HG03039 (cell line): ENCODE results near the gene GALNT8.
"Not testable (repeated sequence)": the region's sequence is repeated elsewhere in the genome, so short reads cannot be mapped to it uniquely, and the experiment has no call there.

Experiments
- ATAC-seq: cut with Tn5 transposase; IDR thresholded peaks from one replicate; pipeline ENCODE4 v1.9.1; 2021; ENCODE audit warnings: mild to moderate bottlenecking, moderate library complexity; ENCODE audit not compliant: unreplicated experiment

Gene GALNT8

DNA sequence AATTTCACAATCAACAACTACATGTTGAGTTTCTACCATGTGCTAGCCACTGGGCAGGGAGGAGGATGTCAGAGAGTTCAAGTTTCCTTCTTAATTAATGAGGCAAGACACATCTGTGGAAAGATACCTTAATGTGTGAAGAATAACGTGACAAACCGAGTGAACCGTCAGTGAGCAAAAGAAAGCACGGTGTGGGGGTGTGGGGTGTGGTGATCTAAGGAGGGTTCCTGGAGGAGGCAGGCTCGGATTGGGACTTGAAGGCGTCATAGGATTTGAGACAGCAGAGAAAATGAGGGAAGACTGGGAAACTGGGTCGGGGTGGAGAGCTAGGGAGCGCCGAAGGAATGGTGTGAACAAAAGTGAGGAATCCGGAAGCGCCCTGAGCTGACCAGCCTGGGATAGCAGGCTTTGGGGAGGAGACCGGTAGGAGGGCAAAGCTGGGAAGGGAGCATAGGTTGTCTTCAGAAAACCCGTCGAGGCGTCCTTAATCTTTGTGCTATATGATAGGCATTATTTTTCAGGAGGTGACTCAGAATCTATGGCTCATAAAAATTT lies 22.3 kb downstream of the GALNT8 start:
- no peak for ATAC-seq

DNA sequence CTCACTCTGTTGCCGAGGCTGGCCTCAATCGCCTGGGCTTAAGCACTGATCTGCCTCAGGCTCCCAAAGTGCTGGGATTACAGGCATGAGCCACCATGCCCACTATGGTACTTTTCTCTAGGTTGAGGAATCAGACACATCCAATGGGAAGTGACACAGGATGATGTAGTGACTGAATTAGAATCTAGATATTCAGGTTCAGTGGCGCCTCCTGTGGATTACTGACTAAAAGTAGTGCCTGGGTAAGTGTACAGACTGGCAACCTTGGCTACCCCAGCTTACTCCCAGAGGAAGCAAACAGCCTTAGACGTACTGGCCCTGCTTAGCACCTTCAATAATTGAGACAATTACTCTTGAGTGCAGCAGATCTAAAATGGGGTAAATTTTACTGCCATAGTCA lies 22.8 kb downstream of the GALNT8 start:
- no peak for ATAC-seq

DNA sequence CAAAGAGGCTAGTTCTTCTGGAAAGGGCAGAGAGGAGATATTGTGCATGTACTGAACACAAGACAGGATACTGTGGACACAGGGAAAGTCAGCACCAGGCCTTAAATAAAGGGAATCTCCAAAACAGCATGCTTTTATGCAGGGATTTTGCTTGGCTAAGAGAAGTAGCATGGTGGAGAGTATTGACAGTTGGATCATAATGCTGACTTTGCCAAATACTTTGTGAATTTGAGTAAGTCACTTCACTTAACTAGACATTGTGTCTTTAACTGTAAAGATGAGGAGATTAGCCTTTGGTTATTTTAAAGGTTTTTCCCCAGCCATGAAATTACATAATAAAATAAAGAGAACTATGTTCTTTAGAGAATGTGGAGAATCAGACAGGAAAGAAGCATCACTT lies 24.5 kb downstream of the GALNT8 start:
- no peak for ATAC-seq

DNA sequence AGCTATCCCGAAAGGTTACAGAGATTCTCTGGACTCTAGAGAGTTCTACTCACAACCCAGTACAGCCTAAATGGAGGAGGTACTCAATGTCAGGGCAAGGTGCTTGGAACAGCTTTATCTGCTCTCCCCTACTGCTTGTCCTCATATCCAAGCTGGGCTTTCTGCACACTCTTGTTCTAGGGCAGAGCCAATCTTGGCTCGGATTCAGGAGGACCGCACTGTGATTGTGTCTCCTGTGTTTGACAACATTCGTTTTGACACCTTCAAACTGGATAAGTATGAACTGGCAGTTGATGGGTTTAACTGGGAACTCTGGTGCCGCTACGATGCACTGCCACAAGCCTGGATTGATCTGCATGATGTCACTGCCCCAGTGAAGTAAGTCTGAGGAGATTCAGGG lies 25.0 kb downstream of the GALNT8 start:
- ATAC-seq = no peak

DNA sequence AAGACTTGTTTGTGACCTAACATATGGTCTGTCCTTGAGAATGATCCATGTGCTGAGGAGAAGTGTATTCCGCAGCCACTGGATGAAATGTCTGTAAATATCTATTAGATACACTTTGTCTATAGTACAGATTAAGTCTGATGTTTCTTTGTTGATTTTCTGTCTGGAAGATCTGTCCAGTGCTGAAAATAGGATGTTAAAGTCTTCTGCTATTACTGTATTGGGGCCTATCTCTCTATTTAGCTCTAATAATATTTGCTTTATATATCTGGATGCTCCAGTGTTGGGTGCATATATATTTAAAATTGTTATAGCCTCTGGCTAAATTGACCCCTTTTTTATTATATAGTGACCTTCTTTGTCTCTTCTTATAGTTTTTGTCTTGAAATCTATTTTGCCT lies 31.5 kb downstream of the GALNT8 start:
- not testable (repeated sequence) for ATAC-seq

DNA sequence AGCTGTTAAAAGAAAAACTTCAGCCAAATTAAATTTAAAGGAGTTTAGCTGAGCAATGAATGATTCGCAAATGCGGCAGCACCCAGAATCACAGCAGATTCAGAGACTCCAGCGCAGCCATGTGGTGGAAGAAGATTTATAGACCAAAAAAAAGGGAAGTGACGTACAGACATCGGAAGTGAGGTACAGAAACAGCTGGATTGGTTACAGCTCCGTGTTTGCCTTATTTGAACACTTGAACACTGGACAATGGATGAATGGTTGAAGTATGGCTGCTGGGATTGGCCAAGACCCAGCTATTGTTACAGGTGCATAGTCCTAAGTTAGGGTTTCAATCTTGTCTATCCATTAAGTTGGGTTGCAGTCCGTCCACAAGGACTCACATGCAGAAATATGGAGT lies 42.6 kb downstream of the GALNT8 start:
- ATAC-seq = no peak

DNA sequence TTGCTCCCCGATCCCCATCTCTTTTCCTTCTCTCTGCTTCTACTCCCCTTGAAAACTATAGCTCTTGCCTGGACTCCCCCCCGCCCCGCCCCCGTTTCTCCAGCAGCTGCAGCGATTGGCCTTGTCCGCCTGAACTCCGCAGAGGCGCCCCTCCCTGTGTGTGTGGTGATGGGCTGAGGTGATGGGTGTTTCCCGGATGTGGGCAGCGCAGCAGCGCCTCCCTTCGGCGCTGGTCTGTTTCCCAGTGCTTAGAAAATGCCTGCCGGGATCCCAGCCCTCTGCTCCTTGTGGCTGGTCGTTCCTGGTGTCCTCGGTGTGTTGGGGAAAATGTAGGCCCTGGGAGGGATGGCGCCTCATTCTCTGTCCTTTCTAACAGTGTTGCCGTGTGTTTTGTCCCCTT lies 43.3 kb downstream of the GALNT8 start:
- ATAC-seq = no peak

DNA sequence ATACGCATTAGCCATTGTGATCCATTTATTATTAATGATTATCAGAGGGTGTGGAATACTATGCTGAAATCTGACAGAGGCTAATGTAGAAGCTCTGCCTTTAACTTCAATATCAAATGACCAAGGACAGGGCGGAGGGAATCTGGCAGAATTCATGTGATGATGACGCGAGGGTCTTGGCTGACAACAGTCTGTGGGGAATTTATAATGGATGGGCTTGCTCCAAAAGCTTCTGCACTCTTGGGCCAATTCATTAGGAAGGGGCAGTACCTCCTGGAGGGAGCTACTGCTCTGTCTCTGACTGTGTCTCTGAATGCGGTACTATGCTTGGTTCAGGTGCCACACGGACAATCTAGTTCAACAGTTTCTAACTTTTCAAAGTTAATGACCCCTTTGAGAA lies 46.2 kb downstream of the GALNT8 start:
- ATAC-seq = no peak

DNA sequence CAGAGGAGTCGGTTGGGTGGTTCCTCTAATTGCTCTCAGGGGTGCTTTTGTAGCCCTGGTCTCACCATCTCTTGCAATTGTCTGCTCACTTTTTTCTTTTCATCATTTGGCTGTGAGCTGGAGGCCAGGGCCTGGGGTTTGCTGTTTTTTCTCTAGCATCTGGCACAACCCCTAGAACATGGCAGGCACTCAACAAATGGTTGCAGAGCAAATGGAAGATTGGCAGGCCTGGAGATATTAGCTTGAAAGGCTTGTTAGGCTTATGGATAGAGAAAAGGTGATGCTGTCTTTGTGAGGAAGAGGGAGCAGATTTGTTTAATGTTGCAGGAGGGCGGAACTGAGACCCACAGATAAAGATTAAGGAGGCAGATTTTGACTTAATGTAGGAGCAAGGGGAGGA lies 47.0 kb downstream of the GALNT8 start:
- no peak for ATAC-seq

DNA sequence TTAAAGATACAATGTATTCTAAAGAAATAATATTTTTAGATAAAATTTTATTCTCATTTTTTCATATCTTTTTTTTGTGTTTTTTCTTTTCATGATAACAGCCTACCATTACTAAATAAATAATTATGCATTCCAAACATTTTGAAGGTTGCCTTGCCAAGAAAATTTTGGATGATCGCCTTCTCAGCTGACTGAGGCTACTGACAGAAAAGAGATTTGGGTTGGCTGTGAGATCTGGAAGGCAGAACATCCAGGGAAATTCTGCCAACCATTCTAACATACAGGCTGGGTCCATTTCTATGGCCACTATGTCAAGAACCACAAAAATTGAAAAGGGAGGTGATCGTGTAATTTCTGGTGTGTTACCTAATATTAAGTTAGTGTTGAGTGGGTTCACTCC lies 48.1 kb downstream of the GALNT8 start:
- ATAC-seq = no peak

DNA sequence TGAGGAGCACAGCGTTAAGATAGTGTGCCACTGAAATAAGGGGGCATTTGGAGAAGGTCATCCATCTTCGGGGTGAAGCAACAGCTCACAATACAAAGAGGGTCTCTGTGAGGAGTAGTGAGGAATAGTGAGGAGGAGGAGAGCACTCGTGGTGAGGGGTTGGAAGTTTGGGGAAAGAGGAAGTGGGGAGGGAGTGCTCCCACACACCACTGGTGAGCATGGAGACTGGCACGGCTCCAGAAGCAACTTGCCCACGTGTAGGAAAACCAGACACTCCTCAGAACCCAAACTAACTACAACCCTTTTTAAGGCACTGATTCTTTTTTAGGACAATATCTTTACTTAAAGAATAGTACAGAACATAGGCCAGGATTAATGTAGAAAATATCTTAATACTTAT lies 48.9 kb downstream of the GALNT8 start:
- ATAC-seq = no peak

DNA sequence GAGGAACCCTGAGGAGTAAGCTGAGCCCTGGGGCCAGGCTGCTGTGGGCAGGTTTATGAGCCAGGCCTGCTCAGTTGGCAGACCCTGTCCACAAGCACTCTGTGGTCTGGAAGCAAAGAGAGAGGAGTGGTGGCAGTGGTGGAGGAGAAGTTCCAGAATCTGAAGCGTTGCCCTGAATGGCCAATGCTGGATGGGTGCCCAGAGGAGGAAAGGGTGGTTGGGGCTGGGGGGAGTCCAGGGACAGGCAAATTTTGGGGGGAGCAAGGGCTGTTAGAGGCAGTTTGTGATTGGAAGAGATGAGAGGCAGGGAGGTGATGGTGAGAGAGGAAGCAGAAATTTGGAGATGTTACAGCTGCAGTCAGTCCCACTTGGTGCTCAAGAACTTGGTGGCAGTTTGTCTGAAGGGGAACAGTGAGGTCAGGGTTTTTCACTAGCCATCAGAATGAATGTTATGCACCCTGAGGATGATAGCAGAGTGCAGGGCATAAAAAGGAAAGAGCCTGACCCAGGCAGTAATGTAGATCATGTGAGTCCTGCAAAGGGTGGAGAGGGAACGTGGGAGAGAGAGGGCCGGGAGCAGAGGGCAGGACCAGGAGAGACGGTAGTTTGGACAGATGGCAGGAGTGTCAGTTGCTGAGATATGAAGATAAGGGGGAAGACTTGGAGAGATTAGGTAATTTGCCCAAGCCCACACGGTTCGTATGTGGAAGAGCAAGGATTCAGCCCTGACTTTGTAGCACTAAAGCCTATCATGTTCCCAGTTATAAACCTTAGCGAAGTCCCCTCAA lies 51.2 kb downstream of the GALNT8 start:
- no peak for ATAC-seq

DNA sequence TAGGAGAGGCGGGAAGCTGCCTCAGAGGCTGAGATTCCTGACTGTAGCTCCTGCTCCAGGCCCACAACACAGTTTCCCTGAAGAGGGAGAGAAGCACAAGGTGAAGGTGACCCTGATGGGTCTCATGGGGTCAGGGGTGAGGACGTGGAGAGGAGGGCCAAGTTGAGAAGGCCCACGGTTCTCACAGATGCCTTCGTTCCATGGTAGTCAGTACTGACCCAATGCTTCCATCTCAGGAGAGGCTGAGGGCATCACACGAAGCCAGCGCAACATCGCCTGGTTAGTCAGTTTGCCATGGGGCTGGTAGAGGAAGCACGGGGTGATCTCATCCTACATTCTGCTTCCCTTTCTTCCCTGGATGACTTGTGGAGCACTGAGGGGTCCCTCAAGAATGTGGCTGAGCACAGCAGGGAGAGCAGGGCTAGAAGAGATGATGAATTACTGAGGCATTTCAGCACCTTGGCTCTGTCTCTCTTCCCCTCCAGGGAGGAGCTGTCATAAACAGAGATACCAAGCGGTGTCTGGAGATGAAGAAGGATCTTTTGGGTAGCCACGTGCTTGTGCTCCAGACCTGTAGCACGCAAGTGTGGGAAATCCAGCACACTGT lies 51.9 kb downstream of the GALNT8 start:
- ATAC-seq = no peak

DNA sequence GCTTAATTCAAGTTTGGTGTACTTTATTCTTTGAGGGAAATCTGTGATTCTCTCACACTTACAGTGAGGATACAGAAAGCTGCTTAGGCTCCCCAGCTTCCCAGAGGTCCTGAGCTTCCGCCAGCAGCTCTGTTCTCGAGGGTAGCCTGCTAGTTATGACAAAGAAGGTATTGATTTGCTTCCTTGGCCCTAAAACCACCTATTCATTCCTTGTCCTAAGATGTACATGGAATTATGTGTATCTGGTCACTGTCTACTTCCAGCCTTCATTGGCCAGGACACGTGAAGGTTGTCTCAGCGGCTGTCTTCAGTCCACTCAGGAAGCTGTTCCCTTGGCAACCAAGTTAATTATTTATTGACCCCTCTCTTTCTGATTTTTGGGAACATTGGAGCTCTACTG lies 55.7 kb downstream of the GALNT8 start:
- ATAC-seq = no peak

DNA sequence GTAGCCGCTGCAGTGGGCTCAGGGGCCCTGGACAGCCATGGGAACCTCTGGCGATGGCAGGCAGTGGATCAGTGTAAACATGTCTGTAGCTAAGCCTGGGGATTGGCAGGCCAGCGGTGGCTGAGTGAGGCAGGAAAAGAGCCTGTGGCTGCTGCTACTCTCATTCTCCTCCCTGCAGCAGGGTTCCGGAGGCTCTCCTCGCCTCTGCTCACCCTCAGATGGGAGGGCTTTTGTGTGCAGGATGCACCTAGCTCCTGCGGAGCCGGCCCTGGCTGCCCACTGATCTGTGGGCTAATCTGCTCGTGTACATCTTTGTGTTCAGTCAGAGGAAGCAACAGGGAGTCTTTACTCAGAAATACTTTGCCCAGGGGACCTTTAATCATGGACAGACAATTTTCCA lies 59.5 kb downstream of the GALNT8 start:
- ATAC-seq = no peak

DNA sequence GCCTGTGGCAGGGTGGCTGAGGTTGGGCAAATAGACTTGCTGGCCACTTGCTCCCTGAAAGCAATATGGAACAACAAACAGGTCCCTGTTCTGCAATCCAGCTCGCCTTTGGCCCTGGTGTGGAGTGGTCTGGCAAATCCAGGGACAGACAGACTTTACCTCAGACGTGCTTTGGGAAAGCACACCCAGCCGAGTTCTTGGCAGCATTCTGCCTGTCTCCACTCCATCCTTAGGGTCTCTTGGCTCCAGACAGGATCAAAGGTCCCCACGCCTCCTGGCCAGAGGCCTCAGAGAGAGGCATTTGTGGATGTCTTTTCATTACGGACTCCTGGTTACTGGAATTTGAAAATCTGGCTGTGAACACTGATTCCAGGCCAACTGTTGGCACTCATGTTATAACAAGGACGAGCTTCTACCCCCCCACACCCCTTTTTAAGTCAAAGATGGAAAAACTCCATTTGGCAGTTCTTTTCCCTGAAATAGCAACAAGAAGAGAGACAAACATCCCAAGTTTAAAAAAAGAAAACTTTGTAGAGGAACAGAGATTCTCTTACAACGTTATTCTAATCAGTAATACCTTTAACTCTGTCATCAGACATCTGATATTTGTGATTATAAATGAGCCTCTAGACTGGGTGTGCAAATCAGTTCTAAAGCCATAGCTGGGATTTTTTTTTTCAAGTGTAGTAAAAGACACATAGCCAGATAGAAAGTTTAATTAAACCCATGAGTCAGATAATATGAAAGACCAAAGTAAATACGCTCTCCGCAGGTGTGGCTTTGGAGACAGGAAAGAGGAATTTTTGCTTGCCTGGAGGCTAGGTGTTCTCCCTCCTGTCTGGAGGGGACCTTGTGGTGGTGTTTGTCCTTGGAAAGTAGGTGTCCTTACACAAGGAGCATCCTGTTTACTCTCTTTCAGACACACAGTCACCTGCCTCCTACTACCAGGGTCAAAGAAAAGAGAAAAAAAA lies 60.7 kb downstream of the GALNT8 start:
- no peak for ATAC-seq

DNA sequence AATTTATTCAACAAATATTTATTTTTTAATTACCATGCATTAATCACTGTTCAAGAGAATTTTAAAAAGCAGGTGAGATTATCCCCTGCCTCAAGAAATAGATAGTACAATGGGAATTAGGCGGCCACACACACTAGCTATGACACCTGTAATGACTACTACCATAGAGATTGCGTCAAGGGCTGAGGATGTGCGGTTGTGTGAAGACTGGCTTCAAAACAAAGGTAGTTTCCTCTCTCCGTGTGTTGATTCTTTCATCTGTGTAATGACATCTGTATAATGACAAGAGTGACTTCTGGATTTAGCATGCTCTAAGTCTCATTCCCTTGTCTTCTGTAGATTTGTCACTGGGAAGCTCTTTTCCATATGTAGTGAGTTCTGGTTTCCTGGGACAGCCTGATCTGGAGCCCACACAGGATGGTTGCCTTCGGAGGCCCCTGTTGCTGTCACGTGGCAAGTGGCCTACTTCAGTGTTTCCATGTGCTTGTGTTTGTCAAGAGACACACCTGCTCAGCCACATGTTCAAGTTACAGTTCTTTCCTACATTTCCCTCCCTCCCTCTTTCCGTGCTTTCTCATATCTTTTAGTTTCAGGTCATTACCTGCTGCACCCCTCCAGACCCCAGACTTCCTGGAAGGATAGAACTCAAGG lies 64.3 kb downstream of the GALNT8 start:
- ATAC-seq = no peak

DNA sequence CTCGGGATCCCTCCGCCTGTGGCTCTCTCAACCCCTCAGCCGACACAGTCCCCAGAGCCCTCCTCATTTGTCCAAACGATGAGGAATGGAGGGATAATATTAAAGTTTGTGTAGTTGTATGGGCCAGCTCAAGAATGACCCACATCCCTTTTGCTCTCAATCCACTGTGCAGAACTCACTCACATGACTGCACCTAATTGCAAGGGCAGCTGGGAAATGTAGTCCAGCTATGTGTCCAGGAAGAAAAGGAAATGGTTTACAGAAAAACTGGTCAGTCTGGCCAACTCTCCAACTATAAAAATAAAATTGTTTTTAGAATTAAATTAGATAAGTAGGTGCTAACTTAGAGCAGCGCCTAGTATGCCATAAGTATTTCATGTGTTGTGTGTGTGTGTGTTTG lies 66.6 kb downstream of the GALNT8 start:
- no peak for ATAC-seq

DNA sequence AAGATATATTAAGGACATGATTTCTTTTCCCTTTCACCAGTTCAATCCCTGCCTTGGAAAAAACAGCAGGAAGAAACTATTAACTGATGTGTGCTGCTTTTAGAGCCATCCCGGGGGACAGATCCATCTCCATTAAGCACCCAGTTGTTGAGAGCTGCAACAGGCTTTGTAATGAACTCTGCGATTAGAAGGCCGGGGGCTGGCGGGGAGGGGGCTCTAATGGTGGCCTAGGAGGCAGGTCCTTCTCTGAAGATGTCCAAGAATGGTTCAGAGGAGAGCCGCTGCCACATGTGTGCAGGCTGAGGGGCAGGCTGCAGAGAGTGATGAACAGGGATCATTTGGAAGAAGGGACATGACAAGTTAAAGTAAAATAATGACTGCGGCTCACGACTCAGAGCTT lies 67.8 kb downstream of the GALNT8 start:
- ATAC-seq = no peak

DNA sequence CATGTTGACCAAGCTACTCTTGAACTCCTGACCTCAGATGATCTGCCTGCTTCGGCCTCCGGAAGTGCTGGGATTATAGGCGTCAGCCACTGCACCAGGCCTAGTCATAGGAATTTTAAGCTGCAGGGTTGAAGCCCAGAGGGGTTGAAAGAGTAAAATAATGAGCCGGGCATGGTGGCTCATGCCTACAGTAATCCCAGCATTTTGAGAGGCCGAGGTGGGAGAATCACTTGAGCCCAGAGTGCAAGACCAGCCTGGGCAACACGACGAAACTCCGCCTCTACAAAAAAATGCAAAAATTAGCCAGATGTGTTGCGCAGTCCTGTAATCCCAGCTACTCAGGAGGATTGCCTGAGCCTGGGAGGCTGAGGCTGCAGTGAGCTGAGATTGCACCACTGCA lies 69.6 kb downstream of the GALNT8 start:
- ATAC-seq = no peak

DNA sequence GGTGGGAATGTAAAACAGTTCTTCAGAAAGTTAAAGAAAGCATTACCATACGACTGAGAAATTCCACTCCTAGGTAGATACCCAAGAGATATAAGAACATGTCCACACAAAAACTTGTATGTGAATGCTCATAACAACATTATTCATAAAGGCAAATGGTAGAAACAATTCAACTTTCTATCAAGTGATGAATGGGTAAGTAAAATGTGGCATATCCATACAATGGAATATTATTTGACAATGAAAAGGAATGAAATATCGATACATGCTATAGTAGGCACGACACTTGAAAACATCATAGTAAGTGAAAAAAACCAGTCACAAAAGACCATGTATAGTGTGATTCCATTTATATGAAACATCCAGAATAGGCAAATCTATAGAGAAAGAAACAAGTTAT lies 71.3 kb downstream of the GALNT8 start:
- ATAC-seq = no peak
